ENCODE results near the gene MAPKAPK2. TPM values are rescaled to one million over a fixed set of nuclear protein-coding genes. Genes with fewer than 3 reads are reported as not detected.
A peak's percentile ranks its signal among the peaks of the same experiment; 100 is the strongest.

MAPKAPK2 gene
- total and polyA plus RNA-seq, 2 donors (not counting 1 experiment from before 2014, with no cell fraction given), result 60.3 to 85.8 TPM

DNA sequence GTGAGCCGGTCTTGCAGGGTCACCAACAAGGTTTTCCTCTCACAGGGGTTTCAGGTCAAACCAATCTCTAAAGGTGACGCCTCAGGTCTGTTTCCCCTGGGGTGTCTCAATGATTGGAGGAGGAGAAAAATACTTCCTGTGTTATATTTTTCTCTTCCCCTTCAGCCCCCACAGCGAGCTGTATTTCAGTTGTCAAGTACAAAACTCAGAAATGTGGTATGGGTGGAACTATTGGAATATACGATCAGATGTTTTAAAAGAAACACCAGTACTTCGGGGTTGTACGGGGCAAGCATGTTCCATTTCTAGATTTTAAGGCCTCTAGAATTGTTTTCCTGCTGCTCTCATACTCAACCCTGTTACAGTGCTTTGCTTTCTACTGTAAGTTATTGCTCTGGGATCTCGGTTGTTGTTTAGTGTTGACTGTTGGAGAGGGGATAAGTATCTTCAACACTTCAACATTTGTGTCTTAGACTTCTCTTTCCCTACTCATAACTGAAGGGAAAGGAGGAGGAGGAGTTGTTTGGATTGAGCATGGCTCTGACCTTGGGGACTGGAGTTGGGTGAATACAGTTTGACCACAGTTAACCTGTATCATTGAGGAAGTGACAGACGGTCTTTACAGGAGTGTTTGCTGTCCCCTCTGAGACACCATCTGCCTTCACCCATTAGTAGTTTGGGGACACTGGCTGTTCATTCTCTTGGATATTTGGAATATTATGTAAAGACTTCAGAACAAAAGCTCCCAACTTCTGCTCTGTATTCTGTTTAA, 2.0 kb downstream of the MAPKAPK2 start:
- peak overlapping the region; percentile 90 for H3K4me2 ChIP-seq (replicated peaks; ENCODE audit: low read depth, low read length, poor library complexity, severe bottlenecking)
- Mint-ChIP-seq H3K4me3 (peak overlapping the region; percentile 100), H3K4me1 (peaks cover 81% of the 10 kb centered on the region), H3K27me3 (no peaks in the 10 kb centered on the region), H3K27ac (peak overlapping the region; percentile 98), H3K9me3 (ENCODE audit: insufficient read depth) (no peaks in the 10 kb centered on the region)
- no peaks in the 10 kb centered on the region for H3K36me3 ChIP-seq (replicated peaks in 1 of 2; ENCODE audit: control extremely low read depth in 1 of 2, control insufficient read depth in 1 of 2, extremely low read depth in 1 of 2, insufficient read depth in 2 of 2, low read length in 1 of 2)
- H3K9me3 ChIP-seq (ENCODE audit: control extremely low read depth in 1 of 3, control insufficient read depth in 2 of 3, insufficient read depth in 1 of 3, low read length in 2 of 3), result no peaks in the 10 kb centered on the region
- peaks cover 38 to 64% of the 10 kb centered on the region in 2 donors for H3K4me1 ChIP-seq (ENCODE audit: control insufficient read depth in 2 of 2, insufficient read depth in 2 of 2, low read length in 2 of 2)
- intact Hi-C loops (cut with micrococcal nuclease), result loop anchor here (2.0 kb wide), 3 partner anchors 16 to 74 kb away; partner anchors contain the start of gene EIF2D
- CTCF ChIA-PET, result interaction anchor here (1.0 to 3.5 kb wide), 5 partner anchors 19 to 74 kb away, joined by 3 to 19 read pairs (median 3); partner anchors contain the start of gene EIF2D
- H4K20me1 ChIP-seq (ENCODE audit: control insufficient read depth, insufficient read depth, low read length, poor library complexity, severe bottlenecking), result peaks cover 64% of the 10 kb centered on the region
- no peak for TF ChIP-seq EZH2 (IDR thresholded peaks at IDR 0.05; ENCODE audit: borderline replicate concordance, insufficient read depth, low read depth, low read length, poor library complexity, severe bottlenecking)
- TF ChIP-seq, protein P1, sequence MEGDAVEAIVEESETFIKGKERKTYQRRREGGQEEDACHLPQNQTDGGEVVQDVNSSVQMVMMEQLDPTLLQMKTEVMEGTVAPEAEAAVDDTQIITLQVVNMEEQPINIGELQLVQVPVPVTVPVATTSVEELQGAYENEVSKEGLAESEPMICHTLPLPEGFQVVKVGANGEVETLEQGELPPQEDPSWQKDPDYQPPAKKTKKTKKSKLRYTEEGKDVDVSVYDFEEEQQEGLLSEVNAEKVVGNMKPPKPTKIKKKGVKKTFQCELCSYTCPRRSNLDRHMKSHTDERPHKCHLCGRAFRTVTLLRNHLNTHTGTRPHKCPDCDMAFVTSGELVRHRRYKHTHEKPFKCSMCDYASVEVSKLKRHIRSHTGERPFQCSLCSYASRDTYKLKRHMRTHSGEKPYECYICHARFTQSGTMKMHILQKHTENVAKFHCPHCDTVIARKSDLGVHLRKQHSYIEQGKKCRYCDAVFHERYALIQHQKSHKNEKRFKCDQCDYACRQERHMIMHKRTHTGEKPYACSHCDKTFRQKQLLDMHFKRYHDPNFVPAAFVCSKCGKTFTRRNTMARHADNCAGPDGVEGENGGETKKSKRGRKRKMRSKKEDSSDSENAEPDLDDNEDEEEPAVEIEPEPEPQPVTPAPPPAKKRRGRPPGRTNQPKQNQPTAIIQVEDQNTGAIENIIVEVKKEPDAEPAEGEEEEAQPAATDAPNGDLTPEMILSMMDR (IDR thresholded peaks at IDR 0.05), result no peak
- H3K27me3 ChIP-seq (replicated peaks in 1 of 4; ENCODE audit: control extremely low read depth in 1 of 4, control insufficient read depth in 3 of 4, insufficient read depth in 4 of 4, low read length in 3 of 4), result no peaks in the 10 kb centered on the region
- H2AFZ ChIP-seq (ENCODE audit: insufficient read depth, low read depth, low read length, poor library complexity, severe bottlenecking), result peak overlapping the region; percentile 56
- peak overlapping the region; percentile 69 to 91 (median 87) for H3K4me3 ChIP-seq (ENCODE audit: control extremely low read depth in 1 of 5, extremely low read depth in 1 of 5, insufficient read depth in 1 of 5, low read depth in 2 of 5, low read length in 4 of 5)
- peak overlapping the region; percentile 76 to 86 for H3K27ac ChIP-seq (ENCODE audit: low read length in 2 of 2)
- POLR2A ChIA-PET, result interaction anchor here (0.6 kb wide), 1 partner anchor 26 kb away, joined by 4 read pairs; no protein-coding TSS in a partner anchor
- H3K79me2 ChIP-seq (ENCODE audit: control insufficient read depth, insufficient read depth, low read length), result peaks cover 72% of the 10 kb centered on the region
- peak; percentile 61 for DNase-seq
- ATAC-seq (ENCODE audit: low read depth), result peak; percentile 14
- WGBS (ENCODE audit: insufficient coverage), result 0% methylated on average over 1 of the region's 8 CpGs
- peak overlapping the region; percentile 87 for H3K9ac ChIP-seq (ENCODE audit: low read length)
